GM08714 (cell line): ENCODE data around the gene MUC5B.
"Not testable (repeated sequence)": the region's sequence is repeated elsewhere in the genome, so short reads cannot be mapped to it uniquely, and the experiment has no call there.

Source experiments
- H3K4me3 ChIP-seq: fragments of 200-500 bp; sonication (Bioruptor generic); 2 replicates; pipeline ENCODE4 v1.5.1; 2014; ENCODE audit warnings: mild to moderate bottlenecking, low read length, inconsistent platforms
- ZNF274 ChIP-seq: IDR thresholded peaks from 2 replicates; pipeline ENCODE4 v1.6.1; 2012; ENCODE audit warnings: mild to moderate bottlenecking, low read depth, low read length

Gene MUC5B

DNA sequence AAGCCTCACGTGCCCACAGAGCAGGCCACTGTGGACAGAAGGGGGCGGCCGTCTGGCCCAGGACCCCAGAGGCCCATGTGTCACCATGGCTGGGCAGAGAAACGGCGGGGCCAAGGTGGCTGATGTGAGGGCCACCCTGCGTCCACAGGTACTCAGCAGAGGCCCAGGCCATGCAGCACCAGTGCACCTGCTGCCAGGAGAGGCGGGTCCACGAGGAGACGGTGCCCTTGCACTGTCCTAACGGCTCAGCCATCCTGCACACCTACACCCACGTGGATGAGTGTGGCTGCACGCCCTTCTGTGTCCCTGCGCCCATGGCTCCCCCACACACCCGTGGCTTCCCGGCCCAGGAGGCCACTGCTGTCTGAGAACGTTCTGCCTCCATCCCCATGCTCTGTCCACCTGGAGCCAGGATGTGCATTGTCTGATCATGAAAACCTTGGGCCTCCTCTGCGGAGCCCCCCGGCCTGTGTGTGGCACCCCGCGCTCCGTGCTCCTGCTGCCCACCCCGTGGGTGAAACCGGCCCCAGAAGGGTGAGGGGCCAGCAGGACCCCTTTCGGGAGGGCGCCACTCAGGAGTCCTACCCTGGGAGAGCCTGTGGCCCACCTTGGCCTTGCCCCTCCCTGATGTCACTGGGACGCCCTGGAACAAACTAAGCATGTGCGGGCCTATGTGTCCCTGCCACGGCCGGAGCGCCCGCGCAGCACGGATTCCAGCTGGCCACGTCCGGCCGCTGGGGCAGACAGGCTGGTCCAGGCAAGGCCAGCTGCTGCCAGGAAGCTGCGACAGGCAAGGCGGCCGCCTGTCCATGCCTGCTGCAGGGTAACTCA lies 38.6 kb downstream of the MUC5B start:
- no peak for TF ChIP-seq ZNF274
- no peak overlapping the region for H3K4me3 ChIP-seq

DNA sequence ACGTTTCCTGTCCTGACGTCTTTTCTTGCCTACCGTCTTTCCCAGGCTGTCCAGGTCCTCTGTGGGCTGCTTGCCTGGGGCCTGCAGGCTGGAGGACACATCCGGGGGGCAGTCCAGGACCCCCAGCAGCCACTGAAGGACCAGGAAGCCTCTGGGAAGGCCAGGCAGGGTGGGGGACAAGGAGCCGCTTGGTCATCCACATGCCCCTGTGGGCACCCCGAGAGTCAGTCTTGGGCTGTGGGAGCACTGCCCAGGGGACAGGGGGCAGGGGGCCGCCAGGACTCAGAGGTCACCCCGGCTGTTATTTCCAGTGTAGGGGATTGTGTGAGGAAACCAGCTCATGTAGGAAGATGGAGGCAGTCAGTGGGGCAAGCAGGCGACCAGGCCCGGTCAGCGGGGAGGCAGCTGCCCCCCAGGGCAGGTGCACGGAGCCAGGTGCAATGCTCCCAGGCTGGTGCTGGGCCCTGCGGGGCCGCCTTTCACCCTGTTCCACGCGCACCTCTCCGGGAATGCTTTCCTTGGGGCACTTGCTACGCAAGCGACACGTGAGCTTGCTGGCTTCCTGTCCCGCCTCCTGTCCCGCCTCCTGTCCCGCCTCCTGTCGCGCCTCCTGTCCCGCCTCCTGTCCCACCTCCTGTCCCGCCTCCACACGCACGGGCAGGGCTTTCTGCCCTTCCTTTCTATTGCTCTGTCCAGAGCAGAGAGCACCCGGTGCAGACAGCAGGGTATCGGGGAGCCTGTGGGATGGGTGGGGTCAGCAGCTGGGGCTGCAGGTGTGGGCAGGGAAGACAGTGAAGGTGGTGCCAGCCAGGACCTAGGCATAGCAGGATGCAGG lies 39.5 kb downstream of the MUC5B start:
- TF ChIP-seq ZNF274: no peak
- H3K4me3 ChIP-seq: peak overlapping the region; percentile 57; the same call in 1 of the 2 replicates

DNA sequence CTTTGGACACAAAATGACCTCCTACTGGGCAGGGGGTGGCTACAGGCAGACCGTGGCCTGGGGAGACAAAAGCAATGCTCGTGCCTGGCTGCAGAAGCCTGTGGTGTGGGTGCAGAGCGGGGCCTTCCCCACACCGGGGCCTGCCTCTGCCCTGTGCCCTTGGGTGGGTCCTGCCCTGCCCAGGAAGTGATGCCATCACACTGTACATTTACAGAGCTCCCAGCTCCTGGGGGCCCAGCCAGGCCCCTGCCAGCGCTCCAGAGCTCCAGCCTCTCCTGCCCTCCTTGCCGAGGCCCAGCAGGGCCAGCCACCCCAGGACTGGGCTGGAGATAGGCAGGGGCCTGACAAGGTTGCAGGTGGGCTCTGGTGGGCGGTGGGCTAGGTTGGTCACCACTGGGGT lies 40.1 kb downstream of the MUC5B start:
- no peak for TF ChIP-seq ZNF274
- H3K4me3 ChIP-seq: no peak overlapping the region; the same call in 1 of the 2 replicates

DNA sequence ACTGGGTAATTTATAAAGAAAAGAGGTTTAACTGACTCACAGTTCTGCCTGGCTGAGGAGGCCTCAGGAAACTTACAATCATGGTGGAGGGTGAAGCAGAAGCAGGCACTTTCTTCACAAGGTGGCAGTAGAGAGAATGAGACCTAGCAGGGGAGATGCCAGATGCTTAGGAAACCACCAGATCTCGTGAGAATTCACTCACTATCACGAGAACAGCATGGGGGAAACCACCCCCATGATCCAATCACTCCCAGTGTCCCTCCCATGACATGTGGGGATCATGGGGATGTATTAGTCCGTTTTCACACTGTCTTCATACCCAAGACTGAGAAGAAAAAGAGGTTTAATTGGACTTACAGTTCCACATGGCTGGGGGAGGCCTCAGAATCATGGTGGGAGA lies 41.6 kb downstream of the MUC5B start:
- not testable (repeated sequence) for H3K4me3 ChIP-seq

DNA sequence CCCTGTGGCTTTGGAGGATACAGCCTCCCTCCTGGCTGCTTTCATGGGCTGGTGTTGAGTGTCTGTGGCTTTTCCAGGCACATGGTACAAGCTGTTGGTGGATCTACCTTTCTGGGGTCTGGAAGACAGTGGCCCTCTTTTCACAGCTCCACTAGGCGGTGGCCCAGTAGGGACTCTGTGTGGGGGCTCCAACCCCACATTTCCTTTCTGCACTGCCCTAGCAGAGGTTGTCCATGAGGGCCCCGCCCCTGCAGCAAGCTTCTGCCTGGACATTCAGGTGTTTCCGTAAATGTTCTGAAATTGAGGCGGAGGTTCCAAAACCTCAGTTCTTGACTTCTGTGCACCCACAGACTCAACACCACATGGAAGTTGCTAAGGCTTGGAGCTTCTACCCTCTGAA lies 42.6 kb downstream of the MUC5B start:
- not testable (repeated sequence) for H3K4me3 ChIP-seq

DNA sequence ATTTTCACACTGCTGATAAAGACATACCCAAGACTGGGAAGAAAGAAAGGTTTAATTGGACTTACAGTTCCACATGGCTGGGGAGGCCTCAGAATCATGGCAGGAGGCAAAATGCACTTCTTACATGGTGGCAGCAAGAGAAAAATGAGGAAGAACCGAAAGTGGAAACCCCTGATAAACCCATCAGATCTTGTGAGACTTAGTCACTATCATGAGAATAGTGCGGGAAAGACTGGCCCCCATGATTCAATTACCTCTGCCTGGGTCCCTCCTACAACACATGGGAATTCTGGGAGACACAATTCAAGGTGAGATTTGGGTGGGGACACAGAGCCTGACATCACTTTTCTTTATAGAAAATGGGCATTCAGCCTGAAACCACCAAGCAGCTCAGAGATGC lies 44.1 kb downstream of the MUC5B start:
- not testable (repeated sequence) for H3K4me3 ChIP-seq

DNA sequence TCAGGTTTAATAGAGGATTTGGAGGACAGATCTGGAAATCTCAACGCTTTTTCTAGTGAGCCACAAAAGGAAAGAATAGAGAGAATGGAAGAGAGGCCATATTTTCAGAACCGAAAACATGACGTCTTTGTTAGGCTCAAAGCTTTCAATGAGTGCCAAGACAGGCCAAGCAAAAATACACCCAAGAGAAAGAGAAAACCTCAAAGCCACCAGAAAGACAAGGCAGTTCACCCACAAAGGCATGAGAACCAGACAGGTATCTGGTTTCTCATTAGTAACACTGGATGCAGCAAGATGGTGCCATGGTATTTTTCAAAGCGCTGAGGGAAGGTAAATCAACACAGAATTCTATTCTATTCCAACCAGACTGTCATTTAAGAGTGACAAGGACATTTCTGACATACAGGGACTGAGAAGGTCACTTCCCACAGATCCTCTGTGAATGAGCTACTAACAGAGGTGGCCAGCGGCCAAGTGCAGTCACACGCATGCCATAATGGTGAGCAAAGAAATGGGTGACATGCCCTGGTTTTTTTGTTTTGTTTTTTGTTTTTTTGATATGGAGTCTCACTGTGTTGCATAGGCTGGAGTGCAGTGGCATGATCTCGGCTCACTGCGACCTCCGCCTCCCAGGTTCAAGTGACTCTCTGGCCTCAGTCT lies 44.7 kb downstream of the MUC5B start:
- no peak for TF ChIP-seq ZNF274
- no peak overlapping the region for H3K4me3 ChIP-seq

DNA sequence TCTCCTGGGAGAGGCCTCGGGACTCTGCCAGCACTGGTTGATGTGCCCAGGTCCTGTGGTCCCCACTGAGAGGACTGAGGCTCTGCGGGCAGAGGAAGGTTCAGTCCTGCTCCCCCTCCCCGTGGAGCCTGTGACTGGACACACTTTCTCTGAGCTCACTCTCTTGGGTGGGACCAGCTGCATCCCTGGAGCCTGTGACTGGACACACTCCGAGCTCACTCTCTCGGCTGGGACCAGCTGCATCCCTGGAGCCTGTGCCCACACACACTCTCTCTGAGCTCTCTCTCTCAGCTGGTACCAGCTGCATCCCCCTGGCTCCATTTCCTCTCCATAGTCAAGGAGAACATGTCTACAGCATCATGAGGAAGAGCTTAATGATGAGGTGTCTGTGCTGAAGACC lies 47.1 kb downstream of the MUC5B start:
- no peak for TF ChIP-seq ZNF274
- H3K4me3 ChIP-seq: no peak overlapping the region

DNA sequence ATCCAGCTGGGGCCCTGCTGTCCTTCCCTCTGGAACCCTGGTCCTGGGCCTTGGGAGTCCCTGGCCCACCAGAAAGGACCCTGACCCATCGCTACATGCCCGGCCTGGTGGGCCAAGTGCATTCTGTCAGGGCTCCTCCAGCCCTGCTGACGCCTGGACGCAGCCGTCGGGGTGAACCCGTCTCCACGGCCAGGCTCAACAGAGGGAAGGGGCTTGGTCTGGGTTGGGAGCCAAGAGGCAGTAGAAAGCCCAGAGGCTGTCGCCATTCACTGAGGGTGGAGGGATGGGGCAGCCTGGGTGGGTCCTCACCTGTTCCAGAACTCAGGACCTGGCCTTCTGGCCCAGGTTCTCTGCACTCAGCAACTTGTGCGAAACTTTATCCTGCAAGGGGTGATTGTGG lies 47.6 kb downstream of the MUC5B start:
- TF ChIP-seq ZNF274: no peak

DNA sequence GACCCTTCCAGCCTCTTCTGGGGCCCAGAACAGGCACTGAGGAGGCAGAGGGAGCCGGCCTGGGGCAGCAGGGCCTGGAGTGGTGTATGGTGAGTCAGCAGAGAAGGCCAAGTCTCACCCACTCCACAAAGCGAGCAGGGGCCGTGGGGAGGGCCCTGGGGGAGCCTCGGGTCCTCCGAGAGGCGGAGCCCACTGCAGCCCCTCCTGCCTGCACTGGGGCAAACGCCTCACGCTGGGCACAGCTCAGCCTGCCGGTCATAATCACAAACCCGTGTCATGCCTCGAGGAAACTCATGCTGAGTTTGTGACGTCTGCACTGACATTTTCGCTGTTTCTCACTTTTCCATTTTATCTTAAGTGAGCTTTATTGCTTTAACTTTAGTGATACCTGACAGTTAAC lies 48.1 kb downstream of the MUC5B start:
- no peak overlapping the region for H3K4me3 ChIP-seq
- no peak for TF ChIP-seq ZNF274

More for the DNA sequence above, 47.6 kb downstream of the MUC5B start:
- no peak overlapping the region for H3K4me3 ChIP-seq

DNA sequence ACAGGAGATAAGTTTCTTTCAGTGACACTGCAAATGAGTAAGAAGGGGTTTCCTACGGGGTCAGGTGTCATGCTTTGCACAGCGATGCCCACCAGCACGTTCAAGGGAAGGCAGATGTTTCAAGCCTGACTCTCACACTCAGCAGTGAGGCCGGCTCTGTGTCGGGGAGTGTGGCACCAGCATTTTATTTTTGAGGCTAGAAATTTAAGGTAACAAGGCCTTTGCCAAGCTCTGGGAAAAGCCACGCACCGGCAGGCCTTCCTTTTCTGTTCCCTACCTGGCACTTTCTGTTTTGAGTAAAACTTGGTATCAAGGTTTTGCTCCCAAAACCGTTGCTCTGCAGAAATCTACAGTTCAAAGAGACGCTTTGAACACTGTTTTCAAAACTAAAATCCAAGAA lies 48.5 kb downstream of the MUC5B start:
- no peak for TF ChIP-seq ZNF274

DNA sequence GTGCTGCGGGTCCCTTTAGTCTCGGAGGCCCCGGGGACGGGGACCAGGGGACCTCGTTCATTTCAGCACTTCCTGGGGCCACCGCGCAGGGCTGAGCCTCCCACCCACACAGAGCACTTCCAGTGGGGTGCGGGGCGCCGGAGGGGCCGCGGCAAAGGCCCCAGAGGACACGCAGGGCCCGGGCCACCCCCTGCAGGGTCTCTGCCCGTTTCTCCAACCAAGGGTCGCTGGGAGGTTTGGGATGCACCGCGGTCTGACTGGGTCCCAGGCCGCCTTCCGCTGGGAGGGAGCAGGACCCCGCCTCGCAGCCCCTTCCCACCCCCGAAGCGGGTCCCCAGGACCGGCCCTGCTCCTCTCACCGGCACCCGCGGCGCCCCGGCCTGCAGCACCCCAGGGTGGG lies 49.1 kb downstream of the MUC5B start:
- no peak overlapping the region for H3K4me3 ChIP-seq
- TF ChIP-seq ZNF274: no peak

More for the DNA sequence above, 48.5 kb downstream of the MUC5B start:
- H3K4me3 ChIP-seq: no peak overlapping the region

DNA sequence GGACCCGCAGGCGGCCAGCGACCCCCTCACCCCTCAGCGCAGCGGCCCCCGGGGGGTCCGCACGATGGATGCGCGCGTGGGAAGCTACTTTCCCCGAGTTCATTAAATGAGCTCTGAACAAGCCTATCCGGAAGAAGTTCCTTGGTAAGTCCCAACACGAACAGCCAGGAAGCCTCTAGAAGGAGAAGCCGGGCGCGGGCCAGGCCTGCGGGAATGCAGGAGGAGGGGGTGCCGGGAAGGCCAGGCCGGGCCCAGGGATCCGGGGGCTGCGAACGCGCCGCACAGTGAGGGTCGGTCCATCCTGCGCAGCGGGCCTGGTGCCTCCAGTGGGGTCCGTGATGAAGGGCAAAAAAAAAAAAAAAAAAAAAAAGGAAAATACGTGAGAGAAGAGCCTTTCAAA lies 49.7 kb downstream of the MUC5B start:
- H3K4me3 ChIP-seq: no peak overlapping the region
- TF ChIP-seq ZNF274: no peak

DNA sequence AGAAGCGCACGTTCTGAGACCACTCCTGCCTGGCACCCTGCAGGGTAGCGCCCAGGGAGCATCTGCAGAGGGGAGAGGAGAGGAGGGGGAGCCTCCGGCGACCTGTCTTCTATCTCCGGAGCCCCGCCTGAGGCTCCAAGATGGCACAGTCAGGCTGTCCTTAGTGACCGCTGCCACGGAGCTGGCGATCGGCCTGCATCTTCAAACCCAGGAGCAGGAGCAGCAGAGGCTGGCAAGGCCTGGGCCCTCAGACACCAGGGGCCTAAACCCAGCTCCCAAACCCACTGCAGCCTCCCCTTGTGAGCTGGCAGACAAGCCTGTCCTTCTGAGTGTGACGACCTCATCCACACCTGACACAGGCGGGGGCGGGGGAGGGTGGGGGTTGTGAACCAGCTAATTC lies 51.6 kb downstream of the MUC5B start:
- no peak overlapping the region for H3K4me3 ChIP-seq
- no peak for TF ChIP-seq ZNF274

DNA sequence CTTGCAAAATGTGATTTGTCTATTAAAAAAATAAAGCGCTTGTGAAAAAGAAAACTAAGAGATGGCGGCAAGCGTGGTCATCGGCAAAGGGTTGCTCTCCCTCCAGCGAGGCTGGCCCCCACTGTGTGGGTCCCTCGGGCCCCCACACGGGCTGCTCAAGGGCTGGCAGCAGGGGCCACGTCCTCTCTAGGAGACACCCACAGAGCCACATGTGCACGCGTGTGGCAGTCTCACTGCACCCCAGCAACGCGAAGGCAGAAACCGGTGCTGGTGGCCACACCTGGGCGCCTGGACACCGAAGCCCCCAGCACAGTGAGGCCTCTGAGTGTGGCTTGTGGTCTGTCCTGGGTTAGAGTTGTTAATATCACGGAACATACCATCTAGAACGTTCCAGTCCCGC lies 52.2 kb downstream of the MUC5B start:
- H3K4me3 ChIP-seq: no peak overlapping the region

More for the DNA sequence above, 52.2 kb downstream of the MUC5B start:
- no peak for TF ChIP-seq ZNF274
